GM12875 (cell line): ENCODE measurements around the gene TTLL13.
"Not testable (repeated sequence)": the region's sequence is repeated elsewhere in the genome, so short reads cannot be mapped to it uniquely, and the experiment has no call there.

Experiments
- H3K4me3 ChIP-seq: one replicate; pipeline ENCODE4 v1.5.1; 2011; ENCODE audit warnings: low read depth, low read length, control low read depth
- CTCF ChIP-seq: IDR thresholded peaks from 2 replicates; pipeline ENCODE4 v1.5.1; 2011; ENCODE audit warnings: low read depth, mild to moderate bottlenecking, control low read depth, inconsistent platforms, low read length, moderate library complexity, borderline replicate concordance; ENCODE audit not compliant: insufficient read depth

TTLL13 gene

DNA sequence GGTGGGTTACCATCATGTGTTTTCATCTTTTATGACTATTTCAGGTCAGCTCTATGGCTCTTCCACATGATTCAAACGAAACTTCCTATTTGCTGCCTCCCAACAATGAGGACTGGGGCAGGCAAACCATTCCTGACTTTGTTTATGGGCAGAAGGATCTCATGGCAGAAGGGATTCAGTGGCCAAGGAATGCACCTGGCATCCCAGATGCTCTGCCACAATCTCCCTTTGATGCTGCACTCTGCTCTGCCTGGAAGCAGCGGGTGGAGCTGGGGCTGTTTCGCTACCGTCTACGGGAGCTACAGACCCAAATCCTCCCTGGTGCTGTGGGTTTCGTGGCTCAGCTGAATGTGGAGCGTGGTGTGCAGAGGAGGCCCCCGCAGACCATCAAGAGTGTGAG lies 8.5 kb upstream of the TTLL13 start:
- H3K4me3 ChIP-seq = no peak overlapping the region
- no peak for TF ChIP-seq CTCF

GRCh38 chr15:90241343-90242192 lies 7.8 kb upstream of the TTLL13 start:
- no peak for TF ChIP-seq CTCF

DNA sequence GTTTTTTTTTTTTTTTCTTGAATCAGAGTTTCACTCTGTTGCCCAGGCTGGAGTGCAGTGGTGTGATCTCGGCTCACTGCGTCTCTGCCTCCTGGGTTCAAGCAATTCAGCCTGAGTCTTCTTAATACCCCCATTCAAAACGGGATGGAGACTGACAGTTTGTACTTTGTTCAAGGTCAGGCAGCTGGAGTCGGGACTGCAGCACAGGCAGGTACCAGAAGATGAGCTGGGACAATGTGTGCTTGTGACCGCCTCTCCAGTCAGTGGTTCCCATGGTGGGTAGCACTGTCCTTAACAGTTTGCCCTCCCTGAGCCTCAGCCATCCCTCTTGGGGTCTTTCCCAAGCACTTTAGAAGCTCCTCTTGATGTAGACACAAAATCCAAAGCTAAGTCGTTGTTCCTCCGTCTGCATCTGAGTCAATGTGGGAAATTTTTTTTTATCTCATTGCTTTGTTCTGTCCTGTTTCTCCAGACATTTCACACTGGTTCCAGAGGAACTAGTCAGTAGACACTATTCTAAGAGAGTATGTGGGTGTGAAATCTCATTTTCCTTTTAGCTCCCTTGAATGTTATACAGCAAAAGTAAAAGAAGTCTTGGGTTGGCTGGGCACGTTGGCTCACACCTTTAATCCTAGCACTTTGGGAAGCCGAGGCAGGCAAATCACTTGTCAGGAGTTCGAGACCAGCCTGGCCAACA lies 5.3 kb upstream of the TTLL13 start:
- TF ChIP-seq CTCF = no peak
- H3K4me3 ChIP-seq = no peak overlapping the region

More at GRCh38 chr15:90241343-90242192, 7.8 kb upstream of the TTLL13 start:
- no peak overlapping the region for H3K4me3 ChIP-seq

- H3K4me3 ChIP-seq = no peak overlapping the region
- no peak for TF ChIP-seq CTCF
These were observed 560 bp upstream of the TTLL13 start for GRCh38 chr15:90248789-90249202.

DNA sequence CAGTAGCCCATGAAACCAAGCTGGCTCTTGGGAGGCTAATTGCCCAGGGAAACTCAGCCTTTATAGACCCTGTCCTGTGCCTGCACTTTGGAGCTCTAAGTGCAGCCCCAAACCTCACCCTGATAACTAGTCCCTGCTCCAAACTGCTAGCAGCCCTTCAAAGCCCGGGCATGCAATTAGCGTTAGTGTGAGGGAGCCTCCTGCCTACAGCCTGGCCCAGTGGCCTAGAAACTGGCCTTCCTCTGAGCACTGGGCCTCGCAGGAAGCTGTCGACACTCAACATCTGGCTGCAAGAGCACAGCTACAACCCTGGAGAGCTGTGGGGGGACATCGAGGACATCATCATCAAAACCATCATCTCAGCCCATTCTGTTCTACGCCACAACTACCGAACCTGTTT lies 8.4 kb downstream of the TTLL13 start:
- H3K4me3 ChIP-seq = no peak overlapping the region
- TF ChIP-seq CTCF = no peak

GRCh38 chr15:90259524-90259923 lies 10.2 kb downstream of the TTLL13 start:
- no peak overlapping the region for H3K4me3 ChIP-seq

DNA sequence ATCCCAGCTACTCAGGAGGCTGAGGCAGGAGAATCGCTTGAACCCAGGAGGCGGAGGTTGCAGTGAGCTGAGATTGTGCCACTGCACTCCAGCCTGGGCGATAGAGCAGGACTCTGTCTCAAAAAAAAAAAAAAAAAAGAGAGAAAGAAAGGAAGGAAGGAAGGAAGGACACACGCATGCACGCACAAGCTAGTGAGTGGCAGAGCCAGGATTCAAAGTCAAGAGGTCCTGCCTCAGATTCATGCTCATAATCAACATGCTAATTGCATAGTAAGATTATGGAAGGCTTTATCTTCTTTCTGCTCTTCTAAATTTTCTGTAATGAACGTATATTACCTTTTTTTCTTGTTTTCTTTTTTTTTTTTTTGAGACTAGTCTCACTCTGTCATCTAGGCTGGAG lies 11.4 kb downstream of the TTLL13 start:
- H3K4me3 ChIP-seq = not testable (repeated sequence)

More at GRCh38 chr15:90259524-90259923, 10.2 kb downstream of the TTLL13 start:
- TF ChIP-seq CTCF = no peak
